D721Med (cell line): ENCODE results near the gene ASB18.
"Not testable (repeated sequence)": the region's sequence is repeated elsewhere in the genome, so short reads cannot be mapped to it uniquely, and the experiment has no call there.

ENCODE experiments used
- DNase-seq: peaks from one replicate; pipeline ENCODE4 v3.0.0; 2011; ENCODE audit warnings: low spot score; ENCODE audit not compliant: insufficient read length
- FAIRE-seq: peaks from 2 replicates; lab custom pipeline; 2011; peaks lifted over from hg19 to GRCh38; lab: Jason Lieb, UNC
- CTCF ChIP-seq: IDR thresholded peaks from 2 replicates; pipeline ENCODE4 v1.5.1; 2012; ENCODE audit warnings: mild to moderate bottlenecking, control low read depth; ENCODE audit not compliant: insufficient read depth; ENCODE audit errors: missing control alignments

ASB18 gene

GRCh38 chr2:236293241-236293810, 29.1 kb upstream of the ASB18 start:
- DNase-seq (no peak), FAIRE-seq (no peak)
- no peak for TF ChIP-seq CTCF

GRCh38 chr2:236291911-236292310, 27.7 kb upstream of the ASB18 start:
- no peak for TF ChIP-seq CTCF
- DNase-seq (no peak), FAIRE-seq (no peak)

GRCh38 chr2:236291476-236291875, 27.3 kb upstream of the ASB18 start:
- DNase-seq, result no peak
- no peak for FAIRE-seq
- TF ChIP-seq CTCF, result no peak

GRCh38 chr2:236290742-236291425, 26.7 kb upstream of the ASB18 start:
- FAIRE-seq (no peak), DNase-seq (no peak)

GRCh38 chr2:236289766-236290462, 25.7 kb upstream of the ASB18 start:
- no peak for DNase-seq
- FAIRE-seq, result no peak
- no peak for TF ChIP-seq CTCF

More at GRCh38 chr2:236290742-236291425, 26.7 kb upstream of the ASB18 start:
- TF ChIP-seq CTCF, result no peak

GRCh38 chr2:236288373-236288772, 24.2 kb upstream of the ASB18 start:
- DNase-seq, FAIRE-seq: not testable (repeated sequence)

- DNase-seq (no peak), FAIRE-seq (no peak)
- TF ChIP-seq CTCF, result no peak
These were observed 23.4 kb upstream of the ASB18 start for GRCh38 chr2:236287656-236288055.
